IMR-90 (cell line): Measurements from ENCODE around the gene CCDC60. TPM values are rescaled to one million over a fixed set of nuclear protein-coding genes. Genes with fewer than 3 reads are reported as not detected.

ENCODE experiments used
- ATAC-seq: fragments of 200-7000 bp; cut with Tn5 transposase; 2 replicates; pipeline ENCODE4 v1.9.1; 2020; ENCODE audit warnings: low read depth, mild to moderate bottlenecking, moderate library complexity
- BruUV-seq: library from RNA; stranded (reverse); fragments of 400-500 nt; replicated peaks from 2 replicates; lab custom pipeline; 2021; lab: Mats Ljungman, UMichigan
- CTCF ChIA-PET: fragments of 300-600 bp; formaldehyde crosslinking; extraction: SDS; loops from one replicate; lab custom pipeline; 2021; ENCODE audit warnings: antibody characterized with exemption; lab: Yijun Ruan, JAX
- POLR2A ChIA-PET: fragments of 300-600 bp; sonication (Branson Sonifier 250); formaldehyde crosslinking; loops from one replicate; lab custom pipeline; 2022; ENCODE audit warnings: antibody characterized with exemption; ENCODE audit not compliant: unreplicated experiment; lab: Charles Lee
- DNase-seq: peaks from one replicate; pipeline ENCODE4 v3.0.0; 2013
- H2AFZ ChIP-seq: replicated peaks from 2 replicates; pipeline ENCODE3; 2013; ENCODE audit warnings: low read length, mild to moderate bottlenecking; ENCODE audit not compliant: poor library complexity
- H2AK5ac ChIP-seq: 2 replicates; pipeline ENCODE4 v1.6.1; 2013; ENCODE audit warnings: low read depth, low read length, inconsistent platforms
- H2AK9ac ChIP-seq: replicated peaks from 2 replicates; pipeline ENCODE3; 2013; ENCODE audit warnings: mild to moderate bottlenecking, low read depth, low read length, moderate library complexity; ENCODE audit not compliant: poor library complexity
- H2BK120ac ChIP-seq: 2 replicates; pipeline ENCODE4 v1.6.1; 2013; ENCODE audit warnings: low read depth, low read length, inconsistent platforms
- H2BK15ac ChIP-seq: 3 replicates; pipeline ENCODE4 v1.6.1; 2013; ENCODE audit warnings: low read depth, low read length, inconsistent platforms
- H2BK20ac ChIP-seq: 2 replicates; pipeline ENCODE4 v1.6.1; 2013; ENCODE audit warnings: low read depth, mild to moderate bottlenecking, inconsistent platforms, low read length, moderate library complexity
- H2BK5ac ChIP-seq: 2 replicates; pipeline ENCODE4 v1.6.1; 2013; ENCODE audit warnings: mild to moderate bottlenecking, low read depth, low read length, inconsistent platforms; ENCODE audit not compliant: poor library complexity, severe bottlenecking
- H3K14ac ChIP-seq: replicated peaks from 2 replicates; pipeline ENCODE4 v1.6.1; 2013; ENCODE audit warnings: low read depth, low read length, inconsistent platforms
- H3K18ac ChIP-seq: 2 replicates; pipeline ENCODE4 v1.6.1; 2013; ENCODE audit warnings: low read depth, low read length, control low read depth
- H3K23ac ChIP-seq: 2 replicates; pipeline ENCODE4 v1.6.1; 2013; ENCODE audit warnings: low read depth, low read length, inconsistent platforms
- H3K27ac ChIP-seq: 2 replicates; pipeline ENCODE4 v1.5.1; 2013; ENCODE audit warnings: mild to moderate bottlenecking, control low read depth, low read length; ENCODE audit not compliant: insufficient read depth
- H3K27me3 ChIP-seq: 2 replicates; pipeline ENCODE4 v1.6.1; 2013; ENCODE audit warnings: low read length; ENCODE audit not compliant: control insufficient read depth, insufficient read depth
- H3K36me3 ChIP-seq: 2 replicates; pipeline ENCODE4 v1.6.1; 2013; ENCODE audit warnings: low read length, mixed read lengths; ENCODE audit not compliant: control insufficient read depth, insufficient read depth
- H3K4ac ChIP-seq: 2 replicates; pipeline ENCODE4 v1.6.1; 2013; ENCODE audit warnings: low read depth, low read length, inconsistent platforms
- H3K4me1 ChIP-seq: 2 replicates; pipeline ENCODE4 v1.6.1; 2013; ENCODE audit warnings: low read length, mixed read lengths; ENCODE audit not compliant: control insufficient read depth, insufficient read depth
- H3K4me2 ChIP-seq: 2 replicates; pipeline ENCODE4 v1.6.1; 2013; ENCODE audit warnings: low read depth, mild to moderate bottlenecking, control low read depth, low read length, moderate library complexity
- H3K4me3 ChIP-seq: 2 replicates; pipeline ENCODE4 v1.5.1; 2013; ENCODE audit warnings: low read depth, mild to moderate bottlenecking, control low read depth, low read length, moderate library complexity; ENCODE audit not compliant: insufficient read depth
- H3K56ac ChIP-seq: 2 replicates; pipeline ENCODE4 v1.6.1; 2013; ENCODE audit warnings: low read length, inconsistent platforms; ENCODE audit not compliant: insufficient read depth; ENCODE audit errors: extremely low read depth
- H3K79me1 ChIP-seq, 2 experiments: 2 replicates each; pipeline ENCODE4 v1.6.1; 2013; ENCODE audit warnings: low read length in 2 of 2, inconsistent platforms in 1 of 2, low read depth in 1 of 2
- H3K9ac ChIP-seq: 2 replicates; pipeline ENCODE4 v1.6.1; 2013; ENCODE audit warnings: low read depth, low read length, control low read depth
- H3K9me1 ChIP-seq: 2 replicates; pipeline ENCODE4 v1.6.1; 2013; ENCODE audit warnings: low read length, inconsistent platforms; ENCODE audit not compliant: insufficient read depth
- H3K9me3 ChIP-seq: 2 replicates; pipeline ENCODE4 v1.6.1; 2013; ENCODE audit warnings: low read length; ENCODE audit not compliant: control insufficient read depth, insufficient read depth
- H4K20me1 ChIP-seq: 2 replicates; pipeline ENCODE4 v1.6.1; 2013; ENCODE audit warnings: low read length, inconsistent platforms; ENCODE audit not compliant: insufficient read depth
- H4K5ac ChIP-seq: 2 replicates; pipeline ENCODE4 v1.6.1; 2013; ENCODE audit warnings: mild to moderate bottlenecking, low read depth, low read length, control low read depth
- H4K8ac ChIP-seq, 2 experiments: 2 replicates each; pipeline ENCODE4 v1.6.1; 2013; ENCODE audit warnings: low read depth in 2 of 2, low read length in 2 of 2, control low read depth in 1 of 2, inconsistent platforms in 1 of 2
- H4K91ac ChIP-seq: 2 replicates; pipeline ENCODE4 v1.6.1; 2013; ENCODE audit warnings: low read depth, low read length, inconsistent platforms; ENCODE audit not compliant: insufficient read depth
- CEBPB ChIP-seq: IDR thresholded peaks from 2 replicates; pipeline ENCODE4 v1.6.1; 2012; ENCODE audit warnings: low read depth, low read length, improper control_type of control experiment
- FOS ChIP-seq: fragments of 150-350 bp; IDR thresholded peaks from 2 replicates; pipeline ENCODE4 v1.6.1; 2016; ENCODE audit warnings: low read depth, low read length
- MAFK ChIP-seq: IDR thresholded peaks from 2 replicates; pipeline ENCODE4 v1.6.1; 2012; ENCODE audit warnings: low read depth, low read length, improper control_type of control experiment
- MAZ ChIP-seq: IDR thresholded peaks from 2 replicates; pipeline ENCODE4 v1.6.1; 2012; ENCODE audit warnings: low read depth, mild to moderate bottlenecking, low read length, improper control_type of control experiment, moderate library complexity, borderline replicate concordance
- NFE2L2 ChIP-seq: fragments of 150-350 bp; IDR thresholded peaks from 2 replicates; pipeline ENCODE4 v1.6.1; 2016; ENCODE audit warnings: low read depth, mild to moderate bottlenecking, low read length
- POLR2A ChIP-seq: IDR thresholded peaks from 2 replicates; pipeline ENCODE4 v1.6.1; 2012; ENCODE audit warnings: mild to moderate bottlenecking, low read depth, low read length
- RAD21 ChIP-seq: IDR thresholded peaks from 2 replicates; pipeline ENCODE4 v1.6.1; 2012; ENCODE audit warnings: low read length, improper control_type of control experiment
- RCOR1 ChIP-seq: IDR thresholded peaks from 2 replicates; pipeline ENCODE4 v1.6.1; 2012; ENCODE audit warnings: mild to moderate bottlenecking, low read length, improper control_type of control experiment; ENCODE audit not compliant: insufficient replicate concordance
- WGBS, 2 experiments: methylation state at CpG; one replicate each; pipeline versions ENCODE4 v1.1.5 to v1.1.7; 2013; ENCODE audit warnings: missing lambda C conversion rate in 2 of 2; ENCODE audit not compliant: insufficient read length in 1 of 2; ENCODE audit errors: extremely low coverage in 2 of 2; 5-methylcytosine and 5-hydroxymethylcytosine counted together
- dilution Hi-C: fragments of 300-500 bp; cut with HindIII; formaldehyde crosslinking; loops from one replicate; pipeline ENCODE4 v1.14.3; 2018; ENCODE audit warnings: low sequenced_read_pairs; ENCODE audit not compliant: unreplicated experiment
- in situ Hi-C: fragments of 300-500 bp; cut with MboI; formaldehyde crosslinking; loops from 3 replicates; pipeline ENCODE4 v1.14.3; 2019; ENCODE audit warnings: low sequenced_read_pairs, inconsistent platforms, mixed read lengths
- intact Hi-C: fragments of 100-400 bp; cut with micrococcal nuclease; formaldehyde crosslinking; loops from 2 replicates; pipeline ENCODE4 v1.10.0; 2022
- polyA plus RNA-seq, 3 experiments: library from polyadenylated mRNA; depleted of rRNA; stranded (reverse); fragments of >200 nt; gene quantifications; 2 replicates each; pipeline ENCODE4 v1.2.3, GENCODE V29; 2012; ENCODE audit warnings: low replicate concordance in 1 of 3
- total RNA-seq: library from RNA; depleted of rRNA; stranded (reverse); fragments of >200 nt; gene quantifications from 2 replicates; pipeline ENCODE4 v1.2.3, GENCODE V29; 2012
- TF ChIP-seq, protein P1 (sequence below): fragments of 150-350 bp; IDR thresholded peaks from 2 replicates; pipeline ENCODE4 v1.6.1; 2017; ENCODE audit warnings: mild to moderate bottlenecking, antibody characterized with exemption, low read length, low read depth
- TF ChIP-seq, protein P2 (sequence below): conservative IDR thresholded peaks from 2 replicates; pipeline ENCODE4 v1.5.1; 2012; ENCODE audit warnings: mild to moderate bottlenecking, low read depth, low read length, improper control_type of control experiment

The CCDC60 gene
- total and polyA plus RNA-seq, 2 of the 4 experiments (the other 2 are of a cell fraction): not detected

DNA sequence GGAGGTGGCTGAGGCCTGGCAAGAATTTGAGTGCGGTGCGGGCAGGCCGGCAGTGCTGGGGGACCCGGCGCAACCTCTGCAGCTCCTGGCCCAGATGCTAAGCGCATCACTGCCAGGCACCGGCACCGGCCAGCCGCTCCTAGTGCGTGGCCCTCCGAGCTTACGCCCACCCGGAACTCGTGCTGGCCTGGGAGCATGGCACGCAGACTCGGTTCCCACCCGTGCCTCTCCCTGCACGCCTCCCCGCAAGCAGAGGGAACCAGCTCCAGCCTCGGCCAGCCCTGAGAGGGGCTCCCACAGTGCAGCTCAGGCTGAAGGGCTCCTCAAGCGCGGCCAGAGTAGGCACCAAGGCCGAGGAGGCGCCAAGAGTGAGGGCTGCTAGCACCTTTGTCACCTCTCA is 63.7 kb downstream of the CCDC60 start:
- no peaks in the 10 kb centered on the region for H3K9me1 ChIP-seq
- no peak overlapping the region for H2AK5ac ChIP-seq
- no peaks in the 10 kb centered on the region for H4K20me1 ChIP-seq
- TF ChIP-seq RCOR1 (no peak), POLR2A (no peak), MAFK (no peak), FOS (no peak), MAZ (no peak), RAD21 (no peak), CEBPB (no peak), NFE2L2 (no peak)
- TF ChIP-seq, protein P1, sequence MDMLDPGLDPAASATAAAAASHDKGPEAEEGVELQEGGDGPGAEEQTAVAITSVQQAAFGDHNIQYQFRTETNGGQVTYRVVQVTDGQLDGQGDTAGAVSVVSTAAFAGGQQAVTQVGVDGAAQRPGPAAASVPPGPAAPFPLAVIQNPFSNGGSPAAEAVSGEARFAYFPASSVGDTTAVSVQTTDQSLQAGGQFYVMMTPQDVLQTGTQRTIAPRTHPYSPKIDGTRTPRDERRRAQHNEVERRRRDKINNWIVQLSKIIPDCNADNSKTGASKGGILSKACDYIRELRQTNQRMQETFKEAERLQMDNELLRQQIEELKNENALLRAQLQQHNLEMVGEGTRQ: no peak
- TF ChIP-seq, protein P2, sequence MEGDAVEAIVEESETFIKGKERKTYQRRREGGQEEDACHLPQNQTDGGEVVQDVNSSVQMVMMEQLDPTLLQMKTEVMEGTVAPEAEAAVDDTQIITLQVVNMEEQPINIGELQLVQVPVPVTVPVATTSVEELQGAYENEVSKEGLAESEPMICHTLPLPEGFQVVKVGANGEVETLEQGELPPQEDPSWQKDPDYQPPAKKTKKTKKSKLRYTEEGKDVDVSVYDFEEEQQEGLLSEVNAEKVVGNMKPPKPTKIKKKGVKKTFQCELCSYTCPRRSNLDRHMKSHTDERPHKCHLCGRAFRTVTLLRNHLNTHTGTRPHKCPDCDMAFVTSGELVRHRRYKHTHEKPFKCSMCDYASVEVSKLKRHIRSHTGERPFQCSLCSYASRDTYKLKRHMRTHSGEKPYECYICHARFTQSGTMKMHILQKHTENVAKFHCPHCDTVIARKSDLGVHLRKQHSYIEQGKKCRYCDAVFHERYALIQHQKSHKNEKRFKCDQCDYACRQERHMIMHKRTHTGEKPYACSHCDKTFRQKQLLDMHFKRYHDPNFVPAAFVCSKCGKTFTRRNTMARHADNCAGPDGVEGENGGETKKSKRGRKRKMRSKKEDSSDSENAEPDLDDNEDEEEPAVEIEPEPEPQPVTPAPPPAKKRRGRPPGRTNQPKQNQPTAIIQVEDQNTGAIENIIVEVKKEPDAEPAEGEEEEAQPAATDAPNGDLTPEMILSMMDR: no peak
- H2AK9ac ChIP-seq: no peak overlapping the region
- no peaks in the 10 kb centered on the region for H3K36me3 ChIP-seq
- H4K91ac ChIP-seq: no peak overlapping the region
- H2BK5ac ChIP-seq: no peak overlapping the region
- H3K79me1 ChIP-seq: no peaks in the 10 kb centered on the region
- no peak overlapping the region for H2BK120ac ChIP-seq
- dilution Hi-C loops (no loop called here), in situ Hi-C loops (no loop called here), intact Hi-C loops (no loop called here)
- H3K4me1 ChIP-seq: no peaks in the 10 kb centered on the region
- no peak overlapping the region for H3K4ac ChIP-seq
- POLR2A ChIA-PET: no interaction called here
- H3K56ac ChIP-seq: no peak overlapping the region
- ATAC-seq (no peak), DNase-seq (no peak)
- H3K18ac ChIP-seq: no peak overlapping the region
- no peak overlapping the region for H3K4me2 ChIP-seq
- no peak overlapping the region for H3K23ac ChIP-seq
- H2BK20ac ChIP-seq: no peak overlapping the region
- H3K4me3 ChIP-seq: no peak overlapping the region
- H2AFZ ChIP-seq: no peak overlapping the region
- H3K9me3 ChIP-seq: peaks cover 24% of the 10 kb centered on the region
- H4K5ac ChIP-seq: no peak overlapping the region
- H3K9ac ChIP-seq: no peak overlapping the region
- CTCF ChIA-PET: no interaction called here
- BruUV-seq: no TSS peak
- no peak overlapping the region for H2BK15ac ChIP-seq
- 86% methylated on average over 10 of the region's 24 CpGs; no CpG with 5 or more reads in 1 of the 2 experiments for WGBS, 2 experiments
- no peak overlapping the region for H3K14ac ChIP-seq
- no peaks in the 10 kb centered on the region for H3K27me3 ChIP-seq
- no peak overlapping the region for H3K27ac ChIP-seq
- H4K8ac ChIP-seq: no peak overlapping the region
